Mesenchymal stem cell (in vitro differentiated cells and primary cell): ENCODE measurements around the gene PKNOX2.

Experiments used
- DNase-seq: peaks from one replicate; pipeline ENCODE4 v3.0.0-alpha.2; 2013
- H2AFZ ChIP-seq: one replicate; pipeline ENCODE4 v1.6.1; 2013; ENCODE audit warnings: low read depth, mild to moderate bottlenecking, control low read depth, inconsistent platforms, low read length, moderate library complexity
- H2AK5ac ChIP-seq: 2 replicates; pipeline ENCODE4 v1.6.1; 2013; ENCODE audit warnings: low read length, moderate library complexity, mild to moderate bottlenecking, inconsistent platforms; ENCODE audit not compliant: severe bottlenecking
- H2BK120ac ChIP-seq: one replicate; pipeline ENCODE4 v1.6.1; 2013; ENCODE audit warnings: low read depth, mild to moderate bottlenecking, inconsistent platforms, low read length, moderate library complexity
- H2BK12ac ChIP-seq, 2 experiments: one replicate each; pipeline ENCODE4 v1.6.1; 2013; ENCODE audit warnings: inconsistent platforms in 2 of 2, low read length in 2 of 2, mild to moderate bottlenecking in 2 of 2, moderate library complexity in 2 of 2, control low read depth in 1 of 2
- H2BK15ac ChIP-seq: one replicate; pipeline ENCODE4 v1.6.1; 2013; ENCODE audit warnings: mild to moderate bottlenecking, low read depth, inconsistent platforms; ENCODE audit not compliant: poor library complexity, severe bottlenecking
- H2BK5ac ChIP-seq: 2 replicates; pipeline ENCODE4 v1.6.1; 2013; ENCODE audit warnings: low read depth, mild to moderate bottlenecking, low read length, control low read depth, inconsistent platforms; ENCODE audit not compliant: poor library complexity, severe bottlenecking
- H3K14ac ChIP-seq, 2 experiments: one replicate each; pipeline ENCODE4 v1.6.1; 2013; ENCODE audit warnings: inconsistent platforms in 2 of 2, low read length in 2 of 2, control low read depth in 1 of 2, mild to moderate bottlenecking in 1 of 2, moderate library complexity in 1 of 2
- H3K18ac ChIP-seq, 2 experiments: one replicate each; pipeline ENCODE4 v1.6.1; 2013; ENCODE audit warnings: inconsistent platforms in 2 of 2, low read length in 2 of 2, control low read depth in 1 of 2, low read depth in 1 of 2, mild to moderate bottlenecking in 1 of 2
- H3K23ac ChIP-seq, 2 experiments: one replicate each; pipeline ENCODE4 v1.6.1; 2013; ENCODE audit warnings: inconsistent platforms in 2 of 2, low read length in 2 of 2, mild to moderate bottlenecking in 2 of 2, moderate library complexity in 2 of 2, control low read depth in 1 of 2
- H3K27ac ChIP-seq: 2 replicates; pipeline ENCODE4 v1.5.1; 2013; ENCODE audit warnings: mild to moderate bottlenecking, moderate library complexity, low read length, control low read depth, inconsistent platforms; ENCODE audit not compliant: poor library complexity, severe bottlenecking
- H3K27me3 ChIP-seq, 2 experiments: 2 replicates each; pipeline versions ENCODE4 v1.6.1 to v1.7.0; 2013; ENCODE audit warnings: low read length in 2 of 2, mild to moderate bottlenecking in 2 of 2, moderate library complexity in 2 of 2, control low read depth in 1 of 2, inconsistent platforms in 1 of 2; ENCODE audit not compliant: control insufficient read depth in 1 of 2, insufficient read depth in 1 of 2
- H3K36me3 ChIP-seq, 2 experiments: 2 replicates each; pipeline versions ENCODE4 v1.6.1 to v1.7.0; 2013; ENCODE audit warnings: low read length in 2 of 2, control low read depth in 1 of 2, inconsistent platforms in 1 of 2, low read depth in 1 of 2, mild to moderate bottlenecking in 1 of 2; ENCODE audit not compliant: insufficient read depth in 2 of 2, control insufficient read depth in 1 of 2
- H3K4ac ChIP-seq, 2 experiments: one replicate each; pipeline ENCODE4 v1.6.1; 2013; ENCODE audit warnings: inconsistent platforms in 2 of 2, low read length in 2 of 2, mild to moderate bottlenecking in 2 of 2, moderate library complexity in 2 of 2, control low read depth in 1 of 2, low read depth in 1 of 2
- H3K4me1 ChIP-seq: 2 replicates; pipeline ENCODE4 v1.6.1; 2013; ENCODE audit warnings: low read depth, low read length, control low read depth; ENCODE audit not compliant: control insufficient read depth, insufficient read depth
- H3K4me2 ChIP-seq: 2 replicates; pipeline ENCODE4 v1.6.1; 2013; ENCODE audit warnings: low read length, mild to moderate bottlenecking, inconsistent platforms; ENCODE audit not compliant: poor library complexity, severe bottlenecking
- H3K4me3 ChIP-seq, 2 experiments: 2 replicates each; pipeline versions ENCODE4 v1.5.1 to v1.7.0; 2013; ENCODE audit warnings: low read length in 2 of 2, mild to moderate bottlenecking in 2 of 2, control low read depth in 1 of 2, low read depth in 1 of 2; ENCODE audit not compliant: insufficient read depth in 1 of 2
- H3K79me1 ChIP-seq: replicated peaks from 2 replicates; pipeline ENCODE4 v1.6.1; 2013; ENCODE audit warnings: mild to moderate bottlenecking, control low read depth, low read length, inconsistent platforms; ENCODE audit not compliant: poor library complexity, severe bottlenecking
- H3K9ac ChIP-seq: 2 replicates; pipeline ENCODE4 v1.7.0; 2013; ENCODE audit warnings: mild to moderate bottlenecking, low read length, moderate library complexity
- H3K9me3 ChIP-seq: 2 replicates; pipeline ENCODE4 v1.7.0; 2013; ENCODE audit warnings: mild to moderate bottlenecking, low read length; ENCODE audit not compliant: control insufficient read depth
- H4K8ac ChIP-seq: one replicate; pipeline ENCODE4 v1.6.1; 2013; ENCODE audit warnings: inconsistent platforms, mild to moderate bottlenecking, low read length, moderate library complexity
- H4K91ac ChIP-seq: one replicate; pipeline ENCODE4 v1.6.1; 2013; ENCODE audit warnings: mild to moderate bottlenecking, low read length, inconsistent platforms
- WGBS: methylation state at CpG from one replicate; pipeline ENCODE4 v1.1.7; 2013; ENCODE audit warnings: mixed read lengths; 5-methylcytosine and 5-hydroxymethylcytosine counted together

Gene PKNOX2

DNA sequence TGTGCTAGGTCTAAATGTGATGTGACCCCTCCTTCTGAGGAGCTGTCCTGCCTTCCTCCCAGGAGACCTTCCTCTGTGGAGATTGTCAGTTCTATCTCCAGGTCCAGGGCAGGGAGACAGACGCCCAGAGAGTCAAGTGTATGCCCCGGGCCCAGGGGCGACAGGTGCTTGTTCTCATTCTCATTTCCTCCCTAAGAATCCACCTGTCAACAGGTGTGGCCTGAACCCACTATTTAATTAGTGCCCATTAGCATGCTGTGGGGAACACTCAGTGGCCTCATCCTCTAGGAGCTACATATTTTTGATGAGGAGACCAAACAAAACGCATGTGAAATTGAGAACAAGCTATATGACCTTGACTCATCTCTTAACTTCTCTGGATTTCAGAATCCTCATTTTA is 9.5 kb downstream of the PKNOX2 start:
- no peak overlapping the region for H2BK120ac ChIP-seq
- H2AK5ac ChIP-seq = no peak overlapping the region
- H3K4ac ChIP-seq = no peak overlapping the region
- no peak overlapping the region for H3K14ac ChIP-seq
- no peak overlapping the region for H2BK12ac ChIP-seq
- no peak overlapping the region for H2BK15ac ChIP-seq
- no peak overlapping the region for H2BK5ac ChIP-seq
- peaks cover 0 to 23% of the 10 kb centered on the region in 2 experiments for H3K36me3 ChIP-seq
- H3K27me3 ChIP-seq = peaks cover 0 to 70% of the 10 kb centered on the region in 2 experiments
- no peaks in the 10 kb centered on the region for H3K9me3 ChIP-seq
- WGBS = 95% methylated on average over 4 of the region's 4 CpGs
- no peak overlapping the region for H4K8ac ChIP-seq
- no peak for DNase-seq
- no peak overlapping the region for H3K4me2 ChIP-seq
- no peak overlapping the region for H3K27ac ChIP-seq
- no peak overlapping the region for H3K9ac ChIP-seq
- no peak overlapping the region for H3K23ac ChIP-seq
- peaks cover 27% of the 10 kb centered on the region for H3K79me1 ChIP-seq
- H2AFZ ChIP-seq = no peak overlapping the region
- no peak overlapping the region for H3K4me3 ChIP-seq
- H3K4me1 ChIP-seq = peaks cover 64% of the 10 kb centered on the region
- no peak overlapping the region for H4K91ac ChIP-seq
- no peak overlapping the region for H3K18ac ChIP-seq

DNA sequence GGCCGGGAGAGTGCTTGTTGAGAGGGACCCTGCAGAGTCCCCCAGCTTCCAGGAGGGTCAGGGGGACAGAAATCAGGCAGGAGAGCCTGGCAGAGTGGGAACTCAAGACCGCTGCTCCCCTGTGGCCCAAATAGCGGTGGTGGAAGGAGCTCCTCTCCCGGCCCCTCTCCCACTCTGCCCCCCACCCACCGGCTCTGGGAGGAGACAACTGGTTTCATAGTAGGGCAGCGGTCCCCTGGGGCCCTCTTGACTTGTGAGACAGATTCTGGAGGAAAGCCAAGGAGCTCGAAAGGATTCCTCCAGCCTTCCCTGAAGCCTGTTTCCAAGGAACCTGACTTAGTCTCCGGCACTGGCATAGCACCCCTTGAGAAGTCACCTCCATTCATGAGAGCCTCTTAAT is 10.1 kb downstream of the PKNOX2 start:
- no peak overlapping the region for H3K4me3 ChIP-seq
- peak overlapping the region in 1 of 2 experiments; percentile 53 for H3K14ac ChIP-seq
- H3K36me3 ChIP-seq = peaks cover 0 to 23% of the 10 kb centered on the region in 2 experiments
- no peak overlapping the region for H2BK5ac ChIP-seq
- no peaks in the 10 kb centered on the region for H3K9me3 ChIP-seq
- no peak overlapping the region for H3K23ac ChIP-seq
- 82% methylated on average over 8 of the region's 8 CpGs for WGBS
- H4K91ac ChIP-seq = no peak overlapping the region
- peaks cover 0 to 64% of the 10 kb centered on the region in 2 experiments for H3K27me3 ChIP-seq
- H4K8ac ChIP-seq = no peak overlapping the region
- no peak overlapping the region for H2AK5ac ChIP-seq
- no peak overlapping the region for H2BK15ac ChIP-seq
- no peak overlapping the region for H3K18ac ChIP-seq
- H2BK120ac ChIP-seq = no peak overlapping the region
- no peak overlapping the region for H3K4ac ChIP-seq
- peaks cover 27% of the 10 kb centered on the region for H3K79me1 ChIP-seq
- H3K4me2 ChIP-seq = no peak overlapping the region
- no peak overlapping the region for H2BK12ac ChIP-seq
- H3K4me1 ChIP-seq = peaks cover 63% of the 10 kb centered on the region
- no peak overlapping the region for H3K9ac ChIP-seq
- no peak overlapping the region for H2AFZ ChIP-seq
- no peak overlapping the region for H3K27ac ChIP-seq
- DNase-seq = no peak

- WGBS = 90% methylated on average over 4 of the region's 4 CpGs
- H3K79me1 ChIP-seq = peaks cover 25% of the 10 kb centered on the region
- no peak overlapping the region for H4K91ac ChIP-seq
- H2BK12ac ChIP-seq = no peak overlapping the region
- H2AFZ ChIP-seq = no peak overlapping the region
- H4K8ac ChIP-seq = no peak overlapping the region
- no peak overlapping the region for H2BK120ac ChIP-seq
- H3K4me1 ChIP-seq = peaks cover 61% of the 10 kb centered on the region
- no peak overlapping the region for H3K4me2 ChIP-seq
- no peak overlapping the region for H3K4me3 ChIP-seq
- no peak overlapping the region for H2BK5ac ChIP-seq
- no peak overlapping the region for H3K9ac ChIP-seq
- H3K9me3 ChIP-seq = no peaks in the 10 kb centered on the region
- DNase-seq = no peak
- peaks cover 0 to 23% of the 10 kb centered on the region in 2 experiments for H3K36me3 ChIP-seq
- peak overlapping the region in 1 of 2 experiments; percentile 19 for H3K18ac ChIP-seq
- H2BK15ac ChIP-seq = no peak overlapping the region
- peaks cover 0 to 61% of the 10 kb centered on the region in 2 experiments for H3K27me3 ChIP-seq
- peak overlapping the region in 1 of 2 experiments; percentile 53 for H3K14ac ChIP-seq
- H3K23ac ChIP-seq = no peak overlapping the region
- no peak overlapping the region for H3K4ac ChIP-seq
- H2AK5ac ChIP-seq = peak overlapping the region; percentile 10
- no peak overlapping the region for H3K27ac ChIP-seq
Observed at GRCh38 chr11:125175166-125175565, 10.6 kb downstream of the PKNOX2 start.

GRCh38 chr11:125175896-125176575 is 11.5 kb downstream of the PKNOX2 start:
- H2BK120ac ChIP-seq = no peak overlapping the region
- H3K27me3 ChIP-seq = peaks cover 0 to 61% of the 10 kb centered on the region in 2 experiments
- no peak overlapping the region for H3K4me2 ChIP-seq
- peak; percentile 33 for DNase-seq
- no peak overlapping the region for H4K8ac ChIP-seq
- H3K79me1 ChIP-seq = peaks cover 25% of the 10 kb centered on the region
- H2AFZ ChIP-seq = no peak overlapping the region
- H3K4ac ChIP-seq = peak overlapping the region in 1 of 2 experiments; percentile 35
- H2BK12ac ChIP-seq = peak overlapping the region in 1 of 2 experiments; percentile 2
- H2BK15ac ChIP-seq = no peak overlapping the region
- H4K91ac ChIP-seq = no peak overlapping the region
- H3K9me3 ChIP-seq = no peaks in the 10 kb centered on the region
- H3K18ac ChIP-seq = peak overlapping the region; percentile 25 to 32
- H3K14ac ChIP-seq = no peak overlapping the region
- peaks cover 58% of the 10 kb centered on the region for H3K4me1 ChIP-seq
- no peak overlapping the region for H3K27ac ChIP-seq
- no peak overlapping the region for H3K9ac ChIP-seq
- H2AK5ac ChIP-seq = peak overlapping the region; percentile 7
- WGBS = 52% methylated on average over 14 of the region's 15 CpGs
- no peak overlapping the region for H3K23ac ChIP-seq
- no peak overlapping the region for H3K4me3 ChIP-seq
- no peak overlapping the region for H2BK5ac ChIP-seq
- H3K36me3 ChIP-seq = peaks cover 0 to 23% of the 10 kb centered on the region in 2 experiments
